Neutrophil (primary cell): ENCODE data around the gene TTC19.

Source experiments
- H3K27ac ChIP-seq: fragments of 200-600 bp; sonication (generic); 2 replicates; pipeline ENCODE4 v1.5.1; 2016; ENCODE audit warnings: mild to moderate bottlenecking, moderate library complexity
- H3K27me3 ChIP-seq: fragments of 200-600 bp; sonication (generic); 2 replicates; pipeline ENCODE4 v1.6.0; 2016; ENCODE audit warnings: mild to moderate bottlenecking
- H3K36me3 ChIP-seq: fragments of 200-600 bp; sonication (generic); 2 replicates; pipeline ENCODE4 v1.5.1; 2017
- H3K4me1 ChIP-seq, 2 experiments: fragments of 200-600 bp in 1 of 2; sonication (generic) in 1 of 2; 1 replicate in 1 of 2; 2 replicates in 1 of 2; pipeline versions ENCODE4 v1.5.1 to v1.6.1; 2013 to 2016; ENCODE audit warnings: low read depth in 1 of 2, low read length in 1 of 2, mild to moderate bottlenecking in 1 of 2, moderate library complexity in 1 of 2; ENCODE audit not compliant: control insufficient read depth in 1 of 2, insufficient read depth in 1 of 2
- H3K4me3 ChIP-seq, 2 experiments: fragments of 200-600 bp in 1 of 2; sonication (generic) in 1 of 2; 1 replicate in 1 of 2; 2 replicates in 1 of 2; pipeline ENCODE4 v1.5.1; 2013 to 2016; ENCODE audit warnings: low read depth in 1 of 2, low read length in 1 of 2, mild to moderate bottlenecking in 1 of 2, moderate library complexity in 1 of 2
- H3K9me3 ChIP-seq: fragments of 200-600 bp; sonication (generic); 2 replicates; pipeline ENCODE4 v1.5.1; 2016
- CTCF ChIP-seq: fragments of 200-600 bp; sonication (generic); IDR thresholded peaks from 2 replicates; pipeline ENCODE4 v1.5.1; 2016; ENCODE audit warnings: antibody characterized with exemption

Gene TTC19

GRCh38 chr17:16037636-16038035, 38.0 kb downstream of the TTC19 start:
- no peaks in the 10 kb centered on the region for H3K9me3 ChIP-seq
- no peak overlapping the region for H3K27ac ChIP-seq
- H3K4me3 ChIP-seq: no peak overlapping the region
- no peak for TF ChIP-seq CTCF
- H3K36me3 ChIP-seq: peaks cover 89% of the 10 kb centered on the region
- no peaks in the 10 kb centered on the region for H3K27me3 ChIP-seq
- no peaks in the 10 kb centered on the region for H3K4me1 ChIP-seq

- Histone ChIP-seq H3K36me3 (peaks cover 91% of the 10 kb centered on the region), H3K4me1 (no peaks in the 10 kb centered on the region), H3K9me3 (no peaks in the 10 kb centered on the region), H3K4me3 (no peak overlapping the region), H3K27me3 (no peaks in the 10 kb centered on the region), H3K27ac (no peak overlapping the region)
- TF ChIP-seq CTCF: no peak
These were observed 41.2 kb downstream of the TTC19 start for GRCh38 chr17:16040710-16041251.

- Histone ChIP-seq H3K4me1 (no peaks in the 10 kb centered on the region), H3K9me3 (no peaks in the 10 kb centered on the region), H3K27ac (no peak overlapping the region), H3K4me3 (no peak overlapping the region), H3K27me3 (no peaks in the 10 kb centered on the region), H3K36me3 (peaks cover 99% of the 10 kb centered on the region)
- no peak for TF ChIP-seq CTCF
These were observed 44.9 kb downstream of the TTC19 start for GRCh38 chr17:16044487-16044886.

- Histone ChIP-seq H3K27ac (no peak overlapping the region), H3K4me3 (no peak overlapping the region), H3K27me3 (no peaks in the 10 kb centered on the region), H3K36me3 (peaks cover 82% of the 10 kb centered on the region), H3K4me1 (no peaks in the 10 kb centered on the region), H3K9me3 (no peaks in the 10 kb centered on the region)
- no peak for TF ChIP-seq CTCF
These were observed 47.3 kb downstream of the TTC19 start for GRCh38 chr17:16046966-16047365.

- H3K27ac ChIP-seq: no peak overlapping the region
- no peaks in the 10 kb centered on the region for H3K27me3 ChIP-seq
- no peak for TF ChIP-seq CTCF
- no peaks in the 10 kb centered on the region for H3K4me1 ChIP-seq
- no peak overlapping the region for H3K4me3 ChIP-seq
- peaks cover 62% of the 10 kb centered on the region for H3K36me3 ChIP-seq
- no peaks in the 10 kb centered on the region for H3K9me3 ChIP-seq
These were observed 49.3 kb downstream of the TTC19 start for GRCh38 chr17:16048811-16049449.
